ENCODE data around the gene HDAC5.
"Not testable (repeated sequence)": the region's sequence is repeated elsewhere in the genome, so short reads cannot be mapped to it uniquely, and the experiment has no call there.

The HDAC5 gene

GRCh38 chr17:44110011-44110686 lies 13.3 kb downstream of the HDAC5 start:
- DNase-seq: no peak

GRCh38 chr17:44109312-44109630 lies 14.2 kb downstream of the HDAC5 start:
- no peak for DNase-seq

- peak; percentile 94 for DNase-seq
Observed at GRCh38 chr17:44108440-44109311, 14.8 kb downstream of the HDAC5 start.

- no peak for DNase-seq
Observed at GRCh38 chr17:44106801-44107200, 16.6 kb downstream of the HDAC5 start.

GRCh38 chr17:44105941-44106340 lies 17.5 kb downstream of the HDAC5 start:
- no peak for DNase-seq

GRCh38 chr17:44105483-44105882 lies 18.0 kb downstream of the HDAC5 start:
- no peak for DNase-seq

GRCh38 chr17:44102849-44103622 lies 20.4 kb downstream of the HDAC5 start:
- DNase-seq: no peak

- DNase-seq: not testable (repeated sequence)
Observed at GRCh38 chr17:44101858-44102257, 21.6 kb downstream of the HDAC5 start.

- DNase-seq: peak; percentile 70
Observed at GRCh38 chr17:44097110-44097958, 26.1 kb downstream of the HDAC5 start.

- peak; percentile 95 for DNase-seq
Observed at GRCh38 chr17:44095647-44096496, 27.6 kb downstream of the HDAC5 start.

GRCh38 chr17:44095388-44095646 lies 28.1 kb downstream of the HDAC5 start:
- DNase-seq: no peak

GRCh38 chr17:44094701-44095387 lies 28.6 kb downstream of the HDAC5 start:
- DNase-seq: no peak

GRCh38 chr17:44093231-44093900 lies 30.1 kb downstream of the HDAC5 start:
- no peak for DNase-seq

GRCh38 chr17:44092051-44092450 lies 31.4 kb downstream of the HDAC5 start:
- DNase-seq: no peak

GRCh38 chr17:44091200-44091997 lies 32.0 kb downstream of the HDAC5 start:
- DNase-seq: no peak

- no peak for DNase-seq
Observed at GRCh38 chr17:44088254-44088653, 35.2 kb downstream of the HDAC5 start.

GRCh38 chr17:44087319-44087718 lies 36.1 kb downstream of the HDAC5 start:
- no peak for DNase-seq

GRCh38 chr17:44086364-44087311 lies 36.8 kb downstream of the HDAC5 start:
- peak; percentile 96 for DNase-seq

GRCh38 chr17:44085908-44086307 lies 37.5 kb downstream of the HDAC5 start:
- no peak for DNase-seq

Data from fibroblast of upper back skin (primary cell).